Prostate gland (tissue), 2 donors: Measurements from ENCODE around the gene EML4. TPM values are rescaled to one million over a fixed set of nuclear protein-coding genes. Genes with fewer than 3 reads are reported as not detected.

ENCODE experiments used
- DNase-seq: peaks from one replicate; pipeline ENCODE4 v3.0.0-alpha.2; 2019; ENCODE audit warnings: low spot score
- H3K27ac ChIP-seq, 2 donors: fragments of 200-600 bp; sonication (generic); 2 replicates each; pipeline ENCODE4 v1.5.1; 2017 to 2019
- H3K27me3 ChIP-seq: fragments of 200-600 bp; sonication (generic); replicated peaks from 2 replicates; pipeline ENCODE4 v1.5.1; 2019; ENCODE audit not compliant: insufficient read depth
- H3K36me3 ChIP-seq, 2 donors: fragments of 200-600 bp; sonication (generic); 1 replicate in 1 of 2; 2 replicates in 1 of 2; pipeline versions ENCODE4 v1.5.1 to v1.8.1; 2017 to 2019
- H3K4me1 ChIP-seq: fragments of 200-600 bp; sonication (generic); replicated peaks from 2 replicates; pipeline ENCODE4 v1.5.1; 2019
- H3K4me3 ChIP-seq, 2 donors: fragments of 200-600 bp; sonication (generic); 2 replicates each; pipeline ENCODE4 v1.5.1; 2017 to 2019
- H3K9me3 ChIP-seq: fragments of 200-600 bp; sonication (generic); 2 replicates; pipeline ENCODE4 v1.5.1; 2017
- CTCF ChIP-seq, 4 experiments: fragments of 200-600 bp in 2 of 4; fragments of 450-650 bp in 2 of 4; sonication (generic) in 2 of 4; IDR thresholded peaks; 1 replicate in 3 of 4; 2 replicates in 1 of 4; pipeline ENCODE4 v1.5.1; 2016 to 2019; ENCODE audit warnings: antibody characterized with exemption in 4 of 4, mild to moderate bottlenecking in 2 of 4, moderate library complexity in 2 of 4
- POLR2A ChIP-seq: fragments of 450-650 bp; IDR thresholded peaks from one replicate; pipeline ENCODE4 v1.6.1; 2016; ENCODE audit warnings: antibody characterized with exemption, mild to moderate bottlenecking
- POLR2AphosphoS5 ChIP-seq: sonication (generic); formaldehyde crosslinking; IDR thresholded peaks from one replicate; pipeline ENCODE4 v1.6.1; 2017; ENCODE audit warnings: antibody characterized with exemption
- WGBS: methylation state at CpG from one replicate; pipeline ENCODE4 v1.1.5; 2018; 5-methylcytosine and 5-hydroxymethylcytosine counted together
- intact Hi-C: fragments of 100-400 bp; cut with DNase I; formaldehyde crosslinking; loops from one replicate; pipeline ENCODE4 v1.14.2; 2022
- total RNA-seq, 2 donors: library from RNA; depleted of rRNA; stranded (reverse); fragments of >200 nt; gene quantifications; one replicate each; pipeline ENCODE4 v1.1.0, GENCODE V29; 2016

Gene EML4
- total RNA-seq, 2 donors from 2014 or later, result 26.3 to 38.2 TPM

GRCh38 chr2:42339191-42339912, 170.2 kb downstream of the EML4 start:
- intact Hi-C loops, result no loop called here
- WGBS, result 80% methylated on average over 21 of the region's 21 CpGs
- DNase-seq, result no peak

GRCh38 chr2:42340045-42340937, 171.1 kb downstream of the EML4 start:
- no peak for TF ChIP-seq POLR2A
- TF ChIP-seq CTCF (IDR thresholded peaks at IDR 0.05), result no peak
- no peak for TF ChIP-seq POLR2AphosphoS5
- Histone ChIP-seq H3K9me3 (no peaks in the 10 kb centered on the region), H3K4me1 (peaks cover 4% of the 10 kb centered on the region), H3K27me3 (no peaks in the 10 kb centered on the region), H3K4me3 (no peak overlapping the region), H3K27ac (no peak overlapping the region), H3K36me3 (peaks cover 0 to 4% of the 10 kb centered on the region in 2 donors)
- 91% methylated on average over 23 of the region's 23 CpGs for WGBS
- DNase-seq, result no peak
- intact Hi-C loops, result no loop called here

More at GRCh38 chr2:42339191-42339912, 170.2 kb downstream of the EML4 start:
- Histone ChIP-seq H3K27ac (no peak overlapping the region), H3K27me3 (no peaks in the 10 kb centered on the region), H3K9me3 (no peaks in the 10 kb centered on the region), H3K36me3 (peaks cover 0 to 4% of the 10 kb centered on the region in 2 donors), H3K4me3 (no peak overlapping the region), H3K4me1 (peaks cover 4% of the 10 kb centered on the region)
- no peak for TF ChIP-seq POLR2A
- TF ChIP-seq CTCF (IDR thresholded peaks at IDR 0.05), result no peak
- TF ChIP-seq POLR2AphosphoS5, result no peak

DNA sequence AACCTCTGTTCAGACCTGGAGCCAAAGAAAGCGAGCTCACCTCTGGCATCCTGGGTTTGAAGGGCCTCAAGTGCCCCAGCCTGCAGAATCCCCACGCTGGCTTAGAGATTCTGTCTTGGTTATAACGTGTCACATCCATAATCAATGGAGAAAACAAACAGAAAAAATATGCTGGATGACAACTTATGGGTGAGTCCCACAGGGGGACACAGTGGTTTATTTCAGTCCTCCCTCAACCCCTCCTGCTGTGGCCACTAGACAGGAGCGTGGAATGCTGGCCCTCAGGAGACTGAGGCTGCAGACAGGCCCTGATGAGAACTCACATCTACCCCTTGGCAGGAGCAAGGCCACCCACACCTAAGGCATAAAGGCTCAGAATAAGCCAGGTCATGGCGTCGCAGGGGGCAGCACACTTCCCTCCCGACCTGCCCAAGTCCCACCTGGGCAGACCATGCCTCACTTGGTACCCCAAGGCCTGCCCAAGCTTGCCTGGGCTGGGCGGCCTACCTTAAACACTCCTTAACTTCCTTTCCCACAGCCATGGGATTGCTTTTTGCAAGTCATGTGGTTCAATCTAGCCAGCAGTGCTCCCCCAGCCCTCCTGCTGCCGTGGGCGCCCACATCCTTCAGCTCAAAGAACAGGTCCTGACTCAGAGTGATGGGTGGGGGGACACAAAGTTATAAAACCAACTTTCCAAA, 171.9 kb downstream of the EML4 start:
- Histone ChIP-seq H3K36me3 (peaks cover 0 to 4% of the 10 kb centered on the region in 2 donors), H3K27ac (no peak overlapping the region), H3K4me3 (no peak overlapping the region), H3K9me3 (no peaks in the 10 kb centered on the region), H3K4me1 (peaks cover 4% of the 10 kb centered on the region), H3K27me3 (no peaks in the 10 kb centered on the region)
- 78% methylated on average over 10 of the region's 10 CpGs for WGBS
- TF ChIP-seq CTCF (IDR thresholded peaks at IDR 0.05) (no peak), POLR2A (no peak), POLR2AphosphoS5 (no peak)
- intact Hi-C loops, result no loop called here
- DNase-seq, result no peak

- no peak for DNase-seq
- TF ChIP-seq POLR2AphosphoS5, result peak; percentile 42
- no peak for TF ChIP-seq POLR2A
- 63% methylated on average over 8 of the region's 8 CpGs for WGBS
- Histone ChIP-seq H3K4me3 (no peak overlapping the region), H3K9me3 (no peaks in the 10 kb centered on the region), H3K36me3 (peaks cover 0 to 4% of the 10 kb centered on the region in 2 donors), H3K4me1 (peaks cover 4% of the 10 kb centered on the region), H3K27ac (no peak overlapping the region), H3K27me3 (no peaks in the 10 kb centered on the region)
- intact Hi-C loops, result no loop called here
These were observed 173.1 kb downstream of the EML4 start for GRCh38 chr2:42342061-42342794.
